Stimulated activated CD4-positive, alpha-beta T cell treated with anti-CD3 and anti-CD28 coated beads, Interleukin-2, amount 100 ng/mL, for 48 hours (primary cell): ENCODE measurements around the gene FYTTD1.
"Not testable (repeated sequence)": the region's sequence is repeated elsewhere in the genome, so short reads cannot be mapped to it uniquely, and the experiment has no call there.

Source experiments
- DNase-seq, 2 donors: peaks; one replicate each; pipeline ENCODE4 v3.0.0-alpha.2; 2020

FYTTD1 gene

DNA sequence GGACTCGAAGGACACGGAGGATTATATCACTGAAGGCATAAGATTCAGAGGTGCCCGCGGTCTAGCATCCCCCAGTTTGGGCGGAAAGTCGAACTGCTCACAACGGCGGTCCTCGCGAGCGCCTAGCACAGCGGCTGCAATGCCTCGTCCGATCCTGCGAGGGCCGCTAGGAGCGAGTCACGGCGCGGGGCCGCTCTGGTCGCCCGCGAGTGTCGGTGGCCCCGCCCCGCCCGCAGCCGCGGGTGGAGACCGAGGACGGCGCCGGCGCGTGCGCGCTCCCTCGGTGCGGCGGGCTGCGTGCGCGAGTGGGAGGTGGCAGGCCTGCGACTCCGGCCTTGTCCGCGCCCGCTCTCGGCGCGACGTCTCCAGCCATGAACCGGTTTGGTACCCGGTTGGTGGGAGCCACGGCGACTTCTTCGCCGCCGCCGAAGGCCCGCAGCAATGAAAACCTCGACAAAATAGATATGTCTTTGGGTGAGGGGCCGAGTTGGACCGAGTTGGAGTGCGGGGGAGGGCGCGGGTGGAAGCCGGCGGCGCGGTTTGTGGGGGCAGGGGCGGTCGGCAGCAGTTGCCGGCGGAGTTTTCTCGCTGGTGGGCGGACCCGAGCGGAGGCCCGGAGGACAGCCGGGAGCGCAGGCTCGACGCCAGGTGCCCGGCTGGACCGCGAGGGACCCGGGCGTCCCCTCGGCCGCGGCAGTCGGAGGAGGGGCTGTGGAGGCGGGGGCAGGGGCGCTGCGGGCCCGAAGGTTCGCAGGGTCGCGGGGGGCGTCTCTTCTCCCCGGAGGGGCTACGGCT lies at the start of gene FYTTD1:
Gene FYTTD1, plus strand, starts transcription at position 283 of the 795 bp plus-strand sequence. Its CDS starts 89 bp downstream, at position 372.
- DNase-seq: peak; percentile 76 to 80

DNA sequence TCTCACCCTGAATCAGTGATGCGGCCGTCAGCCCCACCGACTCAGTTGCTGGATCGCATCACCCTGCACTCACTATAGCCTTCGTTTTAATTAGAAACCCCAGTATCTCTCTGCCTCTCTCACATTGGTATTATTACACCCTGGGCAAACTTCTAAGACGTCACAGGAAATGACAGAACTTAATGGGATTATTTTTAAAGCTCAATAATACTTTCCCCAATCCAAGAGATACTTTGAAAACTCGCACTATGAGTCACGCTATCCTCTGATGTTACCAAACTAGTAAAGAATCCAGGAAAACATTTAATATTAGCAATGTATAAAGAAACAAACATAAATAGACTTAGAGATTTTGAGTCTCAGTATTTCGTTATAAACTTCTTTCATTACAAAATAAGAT lies 49.6 kb upstream of the FYTTD1 start:
- no peak for DNase-seq

GRCh38 chr3:197701841-197702240 lies 47.8 kb upstream of the FYTTD1 start:
- DNase-seq: no peak

DNA sequence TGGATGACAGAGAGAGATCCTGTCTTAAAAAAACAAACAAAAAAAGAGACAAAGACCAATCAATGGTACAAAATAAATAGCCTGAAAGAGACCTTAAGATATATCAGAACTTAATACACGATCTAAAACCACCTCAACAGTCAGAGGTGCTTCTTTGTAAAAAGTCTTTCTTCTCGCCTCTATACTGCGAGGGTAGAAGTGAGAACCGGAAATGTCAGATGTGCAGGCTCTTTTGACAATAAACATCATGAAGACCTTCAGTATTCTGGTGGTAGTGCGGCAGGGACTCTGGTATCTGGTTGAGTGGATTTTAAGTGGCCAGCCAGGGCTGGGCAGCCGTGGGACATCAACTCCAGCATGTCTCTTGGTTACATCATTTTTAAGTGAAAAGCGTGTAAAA lies 43.0 kb upstream of the FYTTD1 start:
- DNase-seq: no peak

DNA sequence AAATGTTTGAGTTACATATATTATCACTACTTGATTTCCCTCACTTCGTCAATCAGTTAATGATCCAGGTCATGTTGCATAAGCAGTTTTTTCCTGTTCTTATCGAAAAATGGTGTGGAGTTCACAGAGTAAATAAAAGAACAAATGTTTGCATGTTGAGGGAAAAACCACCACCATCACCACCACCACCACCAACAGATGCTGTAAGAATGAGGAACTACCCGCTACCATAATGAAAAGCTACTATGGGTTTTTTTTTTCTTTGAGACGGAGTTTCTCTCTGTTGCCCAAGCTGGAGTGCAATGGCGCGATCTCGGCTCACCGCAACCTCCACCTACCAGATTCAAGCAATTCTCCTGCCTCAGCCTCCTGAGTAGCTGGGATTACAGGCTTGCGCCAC lies 40.5 kb upstream of the FYTTD1 start:
- DNase-seq: no peak

DNA sequence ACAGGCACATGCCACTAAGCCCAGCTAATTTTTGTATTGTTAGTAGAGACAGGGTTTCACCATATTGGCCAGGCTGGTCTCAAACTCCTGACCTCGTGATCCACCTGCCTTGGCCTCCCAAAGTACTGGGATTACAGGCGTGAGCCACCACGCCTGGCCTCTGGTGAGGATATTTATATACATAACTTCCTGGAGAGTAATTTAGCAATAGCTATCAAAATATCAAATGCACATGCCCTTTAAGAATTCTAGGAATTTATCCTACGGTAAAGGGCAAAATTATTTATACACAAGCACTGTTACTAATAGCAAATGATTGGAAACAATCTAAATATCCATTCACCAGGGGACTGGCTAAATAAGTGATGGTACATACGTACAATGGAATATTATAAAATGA lies 38.7 kb upstream of the FYTTD1 start:
- DNase-seq: not testable (repeated sequence)

- DNase-seq: peak; percentile 67 to 77
Measured at GRCh38 chr3:197711973-197712707, 37.5 kb upstream of the FYTTD1 start.

DNA sequence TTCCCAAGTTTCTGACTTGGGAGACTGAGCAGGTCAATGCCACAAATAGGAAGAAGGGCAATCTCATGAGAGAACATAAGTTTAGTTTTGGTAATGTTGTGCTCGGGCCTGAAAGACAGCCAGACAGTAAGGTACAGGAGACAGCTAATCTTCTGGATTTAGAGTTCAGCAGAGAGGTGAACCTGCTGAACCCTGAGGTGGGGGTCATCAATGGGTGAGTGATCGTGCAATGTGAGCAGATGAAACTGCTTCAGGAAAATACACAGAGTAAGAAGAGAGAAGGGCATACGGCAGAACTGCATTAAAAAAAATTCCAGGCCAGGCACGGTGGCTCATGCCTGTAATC lies 36.2 kb upstream of the FYTTD1 start:
- no peak for DNase-seq

- DNase-seq: no peak
Measured at GRCh38 chr3:197714251-197714650, 35.4 kb upstream of the FYTTD1 start.

- no peak for DNase-seq
Measured at GRCh38 chr3:197718891-197719290, 30.8 kb upstream of the FYTTD1 start.

DNA sequence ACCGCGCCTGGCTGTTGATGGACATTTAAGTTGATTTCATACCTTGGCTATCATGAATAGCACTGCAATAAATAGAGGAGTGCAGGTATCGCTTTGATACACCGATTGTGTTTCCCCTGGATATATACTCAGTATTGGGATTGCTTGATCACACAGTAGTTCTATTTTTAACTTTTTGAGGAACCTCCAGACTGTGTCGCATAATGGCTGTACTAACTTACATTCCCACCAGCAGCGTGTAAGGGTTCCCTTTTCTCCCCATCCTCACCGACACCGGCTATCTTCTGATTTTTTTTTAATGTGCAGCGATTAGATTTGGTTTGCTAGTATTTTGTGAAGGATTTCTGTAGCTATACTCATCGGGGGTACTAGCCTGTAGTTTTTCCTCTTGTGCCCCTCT lies 29.0 kb upstream of the FYTTD1 start:
- no peak for DNase-seq

DNA sequence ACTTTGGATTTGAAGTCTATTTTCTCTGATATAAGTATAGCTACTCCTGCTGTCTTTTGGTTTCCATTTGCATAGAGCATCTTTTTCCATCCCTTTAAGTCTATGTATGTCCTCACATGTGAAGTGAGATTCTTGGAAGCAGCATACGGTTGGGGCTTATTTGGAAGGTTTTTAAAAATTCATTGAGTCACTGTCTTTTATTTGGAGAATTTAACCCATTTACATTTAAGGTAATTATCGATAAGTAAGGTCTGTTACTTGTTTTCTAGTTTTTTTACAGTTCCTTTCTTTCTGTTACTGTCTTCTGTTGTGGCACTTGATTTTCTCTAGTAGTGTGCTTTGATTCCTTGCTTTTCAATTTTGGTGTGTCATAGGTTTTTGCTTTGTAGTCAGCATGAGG lies 26.9 kb upstream of the FYTTD1 start:
- DNase-seq: no peak

GRCh38 chr3:197727878-197728277 lies 21.8 kb upstream of the FYTTD1 start:
- not testable (repeated sequence) for DNase-seq

- no peak for DNase-seq
Measured at GRCh38 chr3:197728487-197728886, 21.2 kb upstream of the FYTTD1 start.

DNA sequence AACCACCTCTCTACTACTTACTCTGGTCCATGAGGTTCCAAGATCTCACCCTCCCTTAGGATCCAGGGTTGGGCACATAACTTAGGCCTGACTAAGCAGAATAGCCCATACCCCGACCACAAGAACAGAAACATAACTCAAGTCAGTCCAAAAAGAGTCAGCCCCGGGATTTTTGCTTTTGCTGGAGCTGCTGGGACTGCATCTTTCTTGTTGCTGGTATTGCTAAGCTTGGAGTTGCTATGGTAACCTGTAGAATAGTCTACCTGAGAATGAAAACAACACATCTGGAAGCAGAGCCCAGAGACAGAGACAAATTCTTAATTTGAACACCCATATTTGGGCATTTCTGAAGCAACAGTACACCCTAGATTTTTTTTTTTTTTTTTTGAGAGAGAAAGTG lies 19.5 kb upstream of the FYTTD1 start:
- no peak for DNase-seq

- not testable (repeated sequence) for DNase-seq
Measured at GRCh38 chr3:197730770-197731169, 18.9 kb upstream of the FYTTD1 start.

DNA sequence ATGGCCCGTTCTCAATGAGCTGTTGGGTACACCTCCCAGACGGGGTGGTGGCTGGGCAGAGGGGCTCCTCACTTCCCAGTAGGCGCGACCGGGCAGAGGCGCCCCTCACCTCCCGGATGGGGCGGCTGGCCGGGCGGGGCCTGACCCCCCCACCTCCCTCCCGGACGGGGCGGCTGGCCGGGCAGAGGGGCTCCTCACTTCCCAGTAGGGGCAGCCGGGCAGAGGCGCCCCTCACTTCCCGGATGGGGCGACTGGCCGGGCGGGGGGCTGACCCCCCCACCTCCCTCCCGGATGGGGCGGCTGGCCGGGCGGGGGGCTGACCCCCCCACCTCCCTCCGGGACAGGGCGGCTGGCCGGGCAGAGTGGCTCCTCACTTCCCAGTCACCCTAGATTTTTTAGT lies 18.2 kb upstream of the FYTTD1 start:
- DNase-seq: not testable (repeated sequence)

DNA sequence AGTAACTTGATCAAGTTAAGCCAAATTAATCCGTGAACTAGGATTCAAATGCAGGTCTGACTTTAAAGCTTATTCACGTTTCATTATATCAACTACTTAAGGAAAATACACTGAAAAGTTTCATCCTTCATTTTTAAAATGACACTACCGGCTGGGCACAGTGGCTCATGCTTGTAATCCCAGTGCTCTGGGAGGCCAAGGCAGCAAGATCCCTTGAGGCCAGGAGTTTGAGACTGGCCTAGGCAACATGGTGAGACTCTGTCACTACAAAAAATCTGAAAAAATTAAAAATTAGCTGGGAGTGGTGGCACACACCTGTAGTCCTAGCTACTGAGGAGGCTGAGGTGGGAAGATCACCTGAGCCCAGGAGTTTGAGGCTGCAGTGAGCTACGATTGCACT lies 16.6 kb upstream of the FYTTD1 start:
- no peak for DNase-seq

DNA sequence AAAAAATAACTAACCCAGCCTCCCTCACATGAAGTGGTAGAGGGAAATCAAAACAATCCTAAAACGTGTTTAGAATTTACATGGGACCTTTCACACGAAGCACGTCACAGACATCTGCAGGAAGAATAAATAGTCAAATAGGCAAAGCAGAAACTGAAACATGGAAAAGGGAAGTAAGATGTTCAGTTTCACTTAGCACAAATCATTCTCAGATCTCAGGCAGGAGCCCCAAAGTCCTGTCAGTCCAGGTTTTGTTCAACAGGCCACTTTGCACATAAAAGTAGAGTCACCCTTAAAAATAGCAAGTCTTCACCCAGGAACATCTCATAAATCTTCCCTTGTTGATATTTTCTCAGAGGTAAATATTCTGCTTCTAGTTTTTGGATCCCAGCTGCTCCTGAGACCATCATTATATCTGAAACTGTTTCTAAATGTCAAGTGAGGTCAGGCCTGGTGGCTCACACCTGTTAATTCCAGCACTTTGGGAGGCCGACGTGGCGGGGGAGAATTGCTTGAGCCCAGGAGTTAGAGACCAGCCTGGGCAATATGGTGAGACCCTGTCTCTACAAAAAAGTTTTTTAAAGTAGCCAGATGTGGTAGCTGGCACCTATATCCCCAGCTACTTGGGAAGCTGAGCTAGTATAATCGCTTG lies 14.9 kb upstream of the FYTTD1 start:
- no peak for DNase-seq

DNA sequence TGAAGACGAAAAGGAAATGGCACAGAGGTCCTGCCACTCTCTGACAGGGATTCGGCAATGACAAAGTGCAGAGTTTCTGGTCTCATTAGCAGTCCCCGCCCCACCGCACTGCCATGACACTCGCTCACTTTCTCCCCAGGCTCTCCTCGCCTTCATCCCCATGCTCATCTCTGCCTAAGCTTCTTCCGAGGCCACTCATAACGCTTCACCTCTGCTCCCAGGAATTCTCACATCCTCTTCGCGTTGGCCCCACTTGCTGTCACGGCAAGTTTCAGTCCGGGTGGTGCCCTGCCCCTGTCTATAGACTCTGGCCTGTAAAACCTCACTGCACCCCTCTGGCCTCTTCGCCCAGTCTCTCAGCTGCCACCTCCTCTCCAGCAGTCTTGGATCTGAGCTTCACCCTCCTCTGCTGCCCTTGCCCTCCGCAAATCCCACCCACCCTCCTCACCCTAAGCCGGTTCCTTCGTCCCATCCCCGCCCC lies 13.6 kb upstream of the FYTTD1 start:
- DNase-seq: peak; percentile 41 to 55

GRCh38 chr3:197736491-197737318 lies 13.0 kb upstream of the FYTTD1 start, which contains the start of gene RUBCN:
RUBCN (minus strand) TSS chr3:197736904; CDS start chr3:197736719, 185 bp downstream.
- peak; percentile 89 to 91 for DNase-seq

DNA sequence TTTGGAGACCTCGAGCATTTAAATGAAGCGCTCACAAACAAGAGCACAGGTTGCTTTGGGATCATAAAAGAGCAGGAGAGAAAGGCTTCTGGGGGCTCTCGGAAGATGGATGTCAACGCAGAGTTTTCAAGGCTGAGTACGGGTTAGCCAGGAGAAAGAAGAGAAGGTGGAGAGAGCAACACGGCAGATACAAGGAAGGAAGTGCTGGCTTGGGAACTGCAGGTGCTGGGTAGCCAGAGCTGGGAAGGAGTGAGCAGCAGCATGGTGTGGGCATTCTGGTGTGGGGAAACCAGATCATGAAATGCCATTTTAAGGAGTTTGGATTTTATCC lies 12.4 kb upstream of the FYTTD1 start:
- DNase-seq: no peak
